ENCODE data around the gene SMIM45. TPM values are rescaled to one million over a fixed set of nuclear protein-coding genes. Genes with fewer than 3 reads are reported as not detected.

Gene SMIM45

GRCh38 chr22:42007922-42008321 is 56.0 kb downstream of the SMIM45 start:
- peaks cover 14% of the 10 kb centered on the region; the same call in 1 of the 2 replicates for H3K9me3 ChIP-seq (ENCODE audit: insufficient read depth, low read depth)
- H3K9me2 ChIP-seq (ENCODE audit: insufficient read depth), result no peaks in the 10 kb centered on the region
- H3K27ac ChIP-seq, result no peak overlapping the region
- BruUV-seq (replicated peaks), result no TSS peak
- no peaks in the 10 kb centered on the region for H3K36me3 ChIP-seq (ENCODE audit: low read depth)
- H3K4me2 ChIP-seq, result no peak overlapping the region
- no peaks in the 10 kb centered on the region for H3F3A ChIP-seq (ENCODE audit: insufficient read depth, low read depth)
- CTCF ChIA-PET, result no interaction called here
- DNase-seq, result no peak
- H3K79me2 ChIP-seq (ENCODE audit: low read depth), result no peaks in the 10 kb centered on the region
- H2AFZ ChIP-seq, result no peak overlapping the region
- H4K20me1 ChIP-seq (ENCODE audit: insufficient read depth), result no peaks in the 10 kb centered on the region
- no peaks in the 10 kb centered on the region for H3K27me3 ChIP-seq (ENCODE audit: insufficient read depth, low read depth)
- no peaks in the 10 kb centered on the region for H3K4me1 ChIP-seq (replicated peaks; ENCODE audit: insufficient read depth)
- TF ChIP-seq CTCF (conservative IDR thresholded peaks at IDR 0.05) (no peak), EZH2 (IDR thresholded peaks at IDR 0.05; ENCODE audit: low read depth) (no peak)
- POLR2A ChIA-PET (ENCODE audit: unreplicated experiment), result no interaction called here
- no peak overlapping the region for H3K4me3 ChIP-seq
- intact Hi-C loops (cut with micrococcal nuclease; ENCODE audit: unreplicated experiment), result no loop called here

Other genes with a start within 250 kb of the SMIM45 start
- gene CCDC134, start 151.5 kb upstream of the SMIM45 start, total RNA-seq (2021), result 29.0 and 33.3 TPM in 2 replicates
- gene SREBF2, start 119.0 kb upstream of the SMIM45 start, total RNA-seq (2021), result 163 and 196 TPM in 2 replicates
- gene SHISA8, start 37.1 kb upstream of the SMIM45 start, total RNA-seq (2021), result 2.3 and 4.3 TPM in 2 replicates
- 2.7 and 4.0 TPM in 2 replicates for gene TNFRSF13C, start 25.3 kb upstream of the SMIM45 start, total RNA-seq (2021)
- 42.0 and 53.8 TPM in 2 replicates for gene CENPM, start 5.0 kb upstream of the SMIM45 start, total RNA-seq (2021)
- 1.2 and 1.5 TPM in 2 replicates for gene SEPTIN3, start 17.3 kb downstream of the SMIM45 start, total RNA-seq (2021)
- gene WBP2NL, start 46.6 kb downstream of the SMIM45 start, total RNA-seq (2021), result 7.1 and 12.2 TPM in 2 replicates
- 13.8 and 15.9 TPM in 2 replicates for gene NAGA, start 118.7 kb downstream of the SMIM45 start, total RNA-seq (2021)
- gene PHETA2, start 122.1 kb downstream of the SMIM45 start, total RNA-seq (2021), result 4.5 TPM in 2 replicates
- gene SMDT1, start 127.5 kb downstream of the SMIM45 start, total RNA-seq (2021), result 55.3 and 72.8 TPM in 2 replicates
- 71.5 and 84.9 TPM in 2 replicates for gene NDUFA6, start 138.6 kb downstream of the SMIM45 start, total RNA-seq (2021)
- gene CYP2D6, start 178.7 kb downstream of the SMIM45 start, total RNA-seq (2021), result 6.7 TPM in 2 replicates

Measured in PC-9 (cell line).